H1 (cell line): ENCODE data around the gene CPNE5. TPM values are rescaled to one million over a fixed set of nuclear protein-coding genes. Genes with fewer than 3 reads are reported as not detected.

Source experiments
- CTCF ChIA-PET: fragments of 300-600 bp; sonication (Branson Sonifier 250); formaldehyde crosslinking; loops from one replicate; lab custom pipeline; 2021; ENCODE audit not compliant: partially characterized antibody; lab: Charles Lee
- POLR2A ChIA-PET: fragments of 300-600 bp; sonication (Branson Sonifier 250); formaldehyde crosslinking; loops from one replicate; lab custom pipeline; 2021; ENCODE audit warnings: inconsistent platforms; ENCODE audit not compliant: partially characterized antibody; lab: Charles Lee
- DNase-seq, 2 experiments: peaks; one replicate each; pipeline versions ENCODE4 v3.0.0 to v3.0.0-alpha.2; 2010 to 2022; ENCODE audit warnings: low spot score in 2 of 2, low read depth in 1 of 2, mixed read lengths in 1 of 2
- FAIRE-seq: peaks from 2 replicates; lab custom pipeline; 2011; peaks lifted over from hg19 to GRCh38; lab: Jason Lieb, UNC
- H2AFZ ChIP-seq: 2 replicates; pipeline ENCODE4 v1.8.1; 2012; ENCODE audit warnings: low read length, inconsistent platforms
- H2AK5ac ChIP-seq: 2 replicates; pipeline ENCODE4 v1.6.1; 2013; ENCODE audit warnings: low read depth, low read length
- H2BK120ac ChIP-seq: replicated peaks from 2 replicates; pipeline ENCODE3; 2013; ENCODE audit warnings: low read depth, low read length, inconsistent platforms
- H2BK12ac ChIP-seq: 2 replicates; pipeline ENCODE4 v1.6.1; 2013; ENCODE audit warnings: low read depth, low read length
- H2BK15ac ChIP-seq: 2 replicates; pipeline ENCODE4 v1.6.1; 2013; ENCODE audit warnings: low read length
- H2BK20ac ChIP-seq: 2 replicates; pipeline ENCODE4 v1.6.1; 2013; ENCODE audit warnings: low read length
- H2BK5ac ChIP-seq: 2 replicates; pipeline ENCODE4 v1.6.1; 2013; ENCODE audit warnings: low read depth, low read length
- H3K14ac ChIP-seq: 2 replicates; pipeline ENCODE4 v1.6.1; 2013; ENCODE audit warnings: inconsistent platforms; ENCODE audit not compliant: insufficient read length
- H3K18ac ChIP-seq: 2 replicates; pipeline ENCODE4 v1.6.1; 2013; ENCODE audit warnings: low read length; ENCODE audit errors: extremely low read depth
- H3K23ac ChIP-seq: 2 replicates; pipeline ENCODE4 v1.6.1; 2013; ENCODE audit warnings: inconsistent platforms; ENCODE audit not compliant: insufficient read length
- H3K23me2 ChIP-seq: 2 replicates; pipeline ENCODE4 v1.6.1; 2013; ENCODE audit warnings: low read depth, low read length
- H3K27ac ChIP-seq: 2 replicates; pipeline ENCODE4 v1.6.1; 2011; ENCODE audit warnings: low read depth, low read length, inconsistent platforms
- H3K27me3 ChIP-seq, 4 experiments: replicated peaks in 1 of 4; 1 replicate in 1 of 4; 2 replicates in 3 of 4; pipeline versions ENCODE4 v1.6.1 to v1.8.1; 2011 to 2013; ENCODE audit warnings: low read length in 3 of 4, mild to moderate bottlenecking in 3 of 4, inconsistent platforms in 2 of 4, mixed read lengths in 2 of 4, moderate library complexity in 1 of 4; ENCODE audit not compliant: control insufficient read depth in 3 of 4, insufficient read depth in 3 of 4; ENCODE audit errors: extremely low read depth in 1 of 4
- H3K36me3 ChIP-seq, 4 experiments: 2 replicates each; pipeline versions ENCODE4 v1.6.1 to v1.8.1; 2011 to 2013; ENCODE audit warnings: mild to moderate bottlenecking in 4 of 4, low read length in 3 of 4, moderate library complexity in 2 of 4, control low read depth in 1 of 4, inconsistent platforms in 1 of 4; ENCODE audit not compliant: insufficient read depth in 4 of 4, control insufficient read depth in 2 of 4
- H3K4ac ChIP-seq: replicated peaks from 2 replicates; pipeline ENCODE3; 2013; ENCODE audit warnings: low read length, low read depth, mixed read lengths, inconsistent platforms; ENCODE audit not compliant: insufficient read length
- H3K4me1 ChIP-seq, 4 experiments: replicated peaks in 1 of 4; 1 replicate in 1 of 4; 2 replicates in 3 of 4; pipeline versions ENCODE4 v1.6.1 to v1.8.1; 2011 to 2013; ENCODE audit warnings: low read length in 3 of 4, inconsistent platforms in 2 of 4, mixed read lengths in 1 of 4; ENCODE audit not compliant: insufficient read depth in 4 of 4, control insufficient read depth in 3 of 4
- H3K4me2 ChIP-seq, 2 experiments: 2 replicates each; pipeline versions ENCODE4 v1.6.1 to v1.8.1; 2011 to 2013; ENCODE audit warnings: low read depth in 2 of 2, low read length in 2 of 2, control low read depth in 1 of 2, inconsistent platforms in 1 of 2, mild to moderate bottlenecking in 1 of 2; ENCODE audit not compliant: insufficient read depth in 1 of 2
- H3K4me3 ChIP-seq, 4 experiments: fragments of 200-600, 300-600 bp in 1 of 4; sonication (generic), shearing (Covaris generic), sonication (Bioruptor Twin) in 1 of 4; 2 replicates each; pipeline versions ENCODE4 v1.5.1 to v1.8.1; 2011 to 2016; ENCODE audit warnings: low read length in 4 of 4, low read depth in 3 of 4, control low read depth in 2 of 4, inconsistent platforms in 2 of 4, mild to moderate bottlenecking in 2 of 4, mixed read lengths in 1 of 4, moderate library complexity in 1 of 4; ENCODE audit not compliant: insufficient read depth in 2 of 4; ENCODE audit errors: extremely low read depth in 1 of 4
- H3K56ac ChIP-seq: replicated peaks from 2 replicates; pipeline ENCODE3; 2013; ENCODE audit warnings: low read depth, mild to moderate bottlenecking, mixed read lengths, low read length, inconsistent platforms; ENCODE audit not compliant: insufficient read length
- H3K79me1 ChIP-seq: 2 replicates; pipeline ENCODE4 v1.6.1; 2013; ENCODE audit warnings: low read depth, low read length, control low read depth
- H3K79me2 ChIP-seq, 2 experiments: 2 replicates each; pipeline versions ENCODE4 v1.6.1 to v1.8.1; 2012 to 2013; ENCODE audit warnings: low read length in 2 of 2, mild to moderate bottlenecking in 2 of 2, inconsistent platforms in 1 of 2; ENCODE audit not compliant: insufficient read depth in 2 of 2, control insufficient read depth in 1 of 2
- H3K9ac ChIP-seq, 4 experiments: replicated peaks in 1 of 4; 1 replicate in 1 of 4; 2 replicates in 3 of 4; pipeline versions ENCODE4 v1.6.1 to v1.8.1; 2011 to 2013; ENCODE audit warnings: low read depth in 3 of 4, low read length in 3 of 4, control low read depth in 2 of 4, mild to moderate bottlenecking in 2 of 4, moderate library complexity in 2 of 4, inconsistent platforms in 1 of 4; ENCODE audit errors: extremely low read depth in 1 of 4
- H3K9me3 ChIP-seq, 2 experiments: 2 replicates each; pipeline versions ENCODE4 v1.6.1 to v1.8.1; 2012 to 2013; ENCODE audit warnings: mild to moderate bottlenecking in 2 of 2, moderate library complexity in 2 of 2, control low read depth in 1 of 2, inconsistent platforms in 1 of 2, low read depth in 1 of 2, low read length in 1 of 2, mixed read lengths in 1 of 2; ENCODE audit not compliant: insufficient read depth in 2 of 2
- H4K20me1 ChIP-seq, 2 experiments: replicated peaks in 1 of 2; 2 replicates each; pipeline versions ENCODE3 to v1.8.1; 2011 to 2013; ENCODE audit warnings: inconsistent platforms in 2 of 2, low read length in 2 of 2, mild to moderate bottlenecking in 1 of 2; ENCODE audit not compliant: insufficient read depth in 2 of 2, control insufficient read depth in 1 of 2
- H4K5ac ChIP-seq: 2 replicates; pipeline ENCODE4 v1.6.1; 2013; ENCODE audit warnings: low read length, low read depth, mixed read lengths, inconsistent platforms; ENCODE audit not compliant: insufficient read length
- H4K8ac ChIP-seq: 2 replicates; pipeline ENCODE4 v1.8.0; 2013; ENCODE audit warnings: mild to moderate bottlenecking, moderate library complexity, low read length, inconsistent platforms; ENCODE audit not compliant: insufficient read depth; ENCODE audit errors: extremely low read depth
- H4K91ac ChIP-seq: replicated peaks from 2 replicates; pipeline ENCODE3; 2013; ENCODE audit warnings: low read length, mixed read lengths, inconsistent platforms; ENCODE audit not compliant: insufficient read length
- TAF7 ChIP-seq: optimal IDR thresholded peaks from 2 replicates; pipeline ENCODE3; 2011; ENCODE audit warnings: low read depth, mild to moderate bottlenecking, inconsistent platforms, low read length, moderate library complexity, borderline replicate concordance
- WGBS, 2 experiments: shearing (Covaris generic) in 1 of 2; methylation state at CpG; one replicate each; pipeline versions ENCODE4 v1.1.6 to v1.1.7; 2013 to 2015; ENCODE audit warnings: low lambda C conversion rate in 2 of 2, mixed read lengths in 2 of 2, inconsistent platforms in 1 of 2, low coverage in 1 of 2, missing lambda C conversion rate in 1 of 2; ENCODE audit not compliant: insufficient replicate concordance in 2 of 2, insufficient coverage in 1 of 2, insufficient read length in 1 of 2; ENCODE audit errors: extremely low coverage in 1 of 2, missing lambda C conversion rate in 1 of 2; 5-methylcytosine and 5-hydroxymethylcytosine counted together
- polyA plus RNA-seq, 7 experiments: library from polyadenylated mRNA; depleted of rRNA in 3 of 7; stranded (reverse) in 5 of 7; unstranded in 2 of 7; fragments of >200 nt in 5 of 7; fragments of 200-250 nt in 2 of 7; gene quantifications; 1 replicate in 5 of 7; 2 replicates in 1 of 7; 4 replicates in 1 of 7; pipeline versions ENCODE4 v1.2.1 to v1.2.3, GENCODE V29; 2011 to 2013; ENCODE audit warnings: missing spikeins in 2 of 7, mixed read lengths in 2 of 7
- total RNA-seq: library from RNA; stranded (reverse); fragmentation: NEBNext Ultra II Directional; extraction: Animal tissue kit (Norgen Biotek cat#: 25700); gene quantifications from 2 replicates; pipeline ENCODE4 v1.2.1, GENCODE V29; 2021

CPNE5 gene
- total and polyA plus RNA-seq, 2 of the 8 experiments (the other 6 are each of a cell fraction or from before 2014, with no cell fraction given), result 0.88 to 1.8 TPM

GRCh38 chr6:36826520-36827227, 12.6 kb downstream of the CPNE5 start:
- H2BK20ac ChIP-seq, result no peak overlapping the region
- 0 out of 2 replicates have a peak overlapping the region, but pooled peaks have one; percentile 18 for H2BK15ac ChIP-seq
- no peak overlapping the region for H4K8ac ChIP-seq
- H2AK5ac ChIP-seq, result peak overlapping the region; percentile 1; the same call in 1 of the 2 replicates
- H3K4me3 ChIP-seq, result no peak overlapping the region
- no peak overlapping the region for H2BK5ac ChIP-seq
- 94% methylated on average over 19 of the region's 19 CpGs; no CpG with 5 or more reads in 1 of the 2 experiments for WGBS, 2 experiments
- no peak for TF ChIP-seq TAF7
- peak overlapping the region; percentile 39; the same call in 1 of the 2 replicates for H2BK12ac ChIP-seq
- no peak overlapping the region for H3K9ac ChIP-seq
- no peaks in the 10 kb centered on the region; the same call in 1 of the 2 replicates for H3K79me1 ChIP-seq
- CTCF ChIA-PET, result interaction anchor here (0.7 to 14.1 kb wide), 6 partner anchors 9 to 487 kb away, joined by 3 to 121 read pairs (median 4); no protein-coding TSS in a partner anchor
- H3K14ac ChIP-seq, result no peak overlapping the region
- POLR2A ChIA-PET, result no interaction called here
- DNase-seq, result no peak
- no peak overlapping the region for H2BK120ac ChIP-seq
- H2AFZ ChIP-seq, result no peak overlapping the region; the same call in 1 of the 2 replicates
- no peaks in the 10 kb centered on the region for H3K79me2 ChIP-seq
- no peaks in the 10 kb centered on the region for H4K20me1 ChIP-seq
- H3K18ac ChIP-seq, result no peak overlapping the region
- no peaks in the 10 kb centered on the region; a peak in 1 of 7 replicates for H3K27me3 ChIP-seq
- H4K5ac ChIP-seq, result no peak overlapping the region
- H4K91ac ChIP-seq, result no peak overlapping the region
- H3K23me2 ChIP-seq, result no peaks in the 10 kb centered on the region
- no peaks in the 10 kb centered on the region for H3K9me3 ChIP-seq
- no peak overlapping the region for H3K27ac ChIP-seq
- FAIRE-seq, result no peak
- no peak overlapping the region for H3K4ac ChIP-seq
- H3K4me1 ChIP-seq, result peaks cover 0 to under 1% (median 0%) of the 10 kb centered on the region in 4 experiments; a peak in 2 of 7 replicates
- H3K23ac ChIP-seq, result no peak overlapping the region
- H3K56ac ChIP-seq, result no peak overlapping the region
- no peak overlapping the region for H3K4me2 ChIP-seq
- no peaks in the 10 kb centered on the region for H3K36me3 ChIP-seq
